ENCODE measurements around the gene CCL2. TPM values are rescaled to one million over a fixed set of nuclear protein-coding genes. Genes with fewer than 3 reads are reported as not detected.

The CCL2 gene
- total RNA-seq, 1 experiment from 2014 or later = 1.4 TPM

DNA sequence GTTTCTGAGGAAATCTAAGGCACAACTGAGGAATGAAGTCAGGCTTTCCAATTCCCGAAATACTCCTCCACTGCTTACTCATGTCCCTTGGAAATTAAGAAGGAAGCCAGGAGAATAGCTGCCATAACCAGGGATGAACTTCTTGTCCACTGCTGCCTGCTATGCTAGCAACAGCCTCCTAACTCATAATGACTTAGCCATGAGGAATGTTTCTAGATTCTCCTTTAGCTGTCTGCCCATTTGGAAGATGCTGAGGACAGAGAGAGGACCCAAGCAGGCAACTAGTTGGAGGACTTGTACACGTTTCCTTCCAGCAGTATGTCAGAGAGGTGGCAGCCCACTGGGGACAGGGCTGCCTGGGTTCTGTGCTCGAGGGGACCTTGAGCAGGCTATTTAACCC is 939 bp upstream of the CCL2 start:
- Histone ChIP-seq H3K79me2 (ENCODE audit: insufficient read depth, low read length) (no peaks in the 10 kb centered on the region), H4K91ac (ENCODE audit: insufficient read length, low read depth, low read length) (no peak overlapping the region), H4K5ac (ENCODE audit: insufficient read length, low read depth, low read length) (no peak overlapping the region), H2BK12ac (ENCODE audit: insufficient read length, low read depth, low read length) (no peak overlapping the region), H2BK15ac (ENCODE audit: low read depth, low read length) (no peak overlapping the region), H4K8ac (replicated peaks; ENCODE audit: insufficient read length, low read depth, low read length) (no peak overlapping the region), H3K4me2 (ENCODE audit: insufficient read depth, insufficient read length, low read length) (peak overlapping the region; percentile 60), H2BK20ac (ENCODE audit: low read depth, low read length, poor library complexity, severe bottlenecking) (no peak overlapping the region), H3K4ac (ENCODE audit: low read depth, low read length) (no peak overlapping the region), H3K9me3 (ENCODE audit: control insufficient read depth, low read depth, low read length) (no peaks in the 10 kb centered on the region), H3K4me1 (ENCODE audit: insufficient read depth, low read length) (peaks cover 4% of the 10 kb centered on the region; the same call in 1 of the 2 replicates), H2BK5ac (ENCODE audit: insufficient read length, low read length) (no peak overlapping the region), H4K20me1 (ENCODE audit: control insufficient read depth, insufficient read depth, insufficient read length) (no peaks in the 10 kb centered on the region), H3K14ac (ENCODE audit: insufficient read depth, low read length) (no peak overlapping the region), H3K27ac (ENCODE audit: insufficient read length, low read depth, low read length) (no peak overlapping the region), H3K23me2 (ENCODE audit: insufficient read length, low read depth, low read length, poor library complexity, severe bottlenecking) (peaks cover 9% of the 10 kb centered on the region), H3K9ac (ENCODE audit: extremely low read depth, insufficient read length, low read length) (no peak overlapping the region), H2BK120ac (ENCODE audit: low read depth, low read length, poor library complexity, severe bottlenecking) (no peak overlapping the region), H3T11ph (ENCODE audit: low read length) (no peak overlapping the region), H3K23ac (ENCODE audit: insufficient read length, low read depth, low read length) (no peak overlapping the region), H3K18ac (ENCODE audit: insufficient read length, low read depth, low read length) (peak overlapping the region; percentile 14), H3K27me3 (ENCODE audit: insufficient read depth, low read length) (no peaks in the 10 kb centered on the region; the same call in 1 of the 2 replicates), H2AFZ (ENCODE audit: low read length) (no peak overlapping the region), H2AK5ac (ENCODE audit: insufficient read length, low read length) (no peak overlapping the region), H3K79me1 (ENCODE audit: insufficient read depth, low read depth, low read length, poor library complexity, severe bottlenecking) (no peaks in the 10 kb centered on the region), H3K56ac (ENCODE audit: insufficient read length, low read depth, low read length) (no peak overlapping the region)
- no peak for DNase-seq
- no peaks in the 10 kb centered on the region for H3K9me3 Mint-ChIP-seq
- TF ChIP-seq CTCF (conservative IDR thresholded peaks at IDR 0.05) = no peak
- H3K27ac Mint-ChIP-seq = no peak overlapping the region
- peaks cover 49 to 53% of the 10 kb centered on the region in 2 experiments for H3K4me1 Mint-ChIP-seq
- H3K36me3 Mint-ChIP-seq (ENCODE audit: insufficient read depth in 1 of 3, low read depth in 3 of 3) = peaks cover 0 to 2% (median 2%) of the 10 kb centered on the region in 3 experiments; a peak in 2 of 7 replicates
- H3K4me3 Mint-ChIP-seq = peak overlapping the region; percentile 6 to 24; a peak in 2 of 5 replicates
- peaks cover 14% of the 10 kb centered on the region for H3K27me3 Mint-ChIP-seq (ENCODE audit: low read depth)
- WGBS (ENCODE audit: extremely low coverage, insufficient read length, low lambda C conversion rate) = no CpG with 5 or more reads among the region's 3 CpGs
